HL-60/S4 (cell line): ENCODE measurements around the gene CACNG3.
"Not testable (repeated sequence)": the region's sequence is repeated elsewhere in the genome, so short reads cannot be mapped to it uniquely, and the experiment has no call there.

Experiments used
- in situ Hi-C: fragments of 300-500 bp; cut with MboI; formaldehyde crosslinking; loops from 2 replicates; pipeline ENCODE4 v1.14.3; 2022; ENCODE audit warnings: low sequenced_read_pairs

Gene CACNG3

GRCh38 chr16:24324421-24324820 is 68.3 kb downstream of the CACNG3 start:
- in situ Hi-C loops, result no loop called here

- in situ Hi-C loops, result no loop called here
These were observed 72.8 kb downstream of the CACNG3 start for GRCh38 chr16:24328835-24329452.

- in situ Hi-C loops, result no loop called here
These were observed 76.0 kb downstream of the CACNG3 start for GRCh38 chr16:24332178-24332577.

- in situ Hi-C loops, result no loop called here
These were observed 76.5 kb downstream of the CACNG3 start for GRCh38 chr16:24332582-24333090.

- in situ Hi-C loops, result no loop called here
These were observed 80.4 kb downstream of the CACNG3 start for GRCh38 chr16:24336491-24336890.

GRCh38 chr16:24337013-24337412 is 80.9 kb downstream of the CACNG3 start:
- in situ Hi-C loops, result no loop called here

GRCh38 chr16:24343829-24344228 is 87.7 kb downstream of the CACNG3 start:
- in situ Hi-C loops, result not testable (repeated sequence)

GRCh38 chr16:24344784-24345183 is 88.6 kb downstream of the CACNG3 start:
- in situ Hi-C loops, result no loop called here

GRCh38 chr16:24345704-24346103 is 89.6 kb downstream of the CACNG3 start:
- in situ Hi-C loops, result no loop called here

- in situ Hi-C loops, result no loop called here
These were observed 90.6 kb downstream of the CACNG3 start for GRCh38 chr16:24346734-24347133.

- in situ Hi-C loops, result no loop called here
These were observed 91.4 kb downstream of the CACNG3 start for GRCh38 chr16:24347556-24347955.

- in situ Hi-C loops, result no loop called here
These were observed 92.6 kb downstream of the CACNG3 start for GRCh38 chr16:24348545-24349290.

GRCh38 chr16:24349320-24349719 is 93.2 kb downstream of the CACNG3 start:
- in situ Hi-C loops, result no loop called here

- in situ Hi-C loops, result no loop called here
These were observed 96.6 kb downstream of the CACNG3 start for GRCh38 chr16:24352746-24353145.

- in situ Hi-C loops, result no loop called here
These were observed 97.5 kb downstream of the CACNG3 start for GRCh38 chr16:24353622-24354021.

- in situ Hi-C loops, result no loop called here
These were observed 101.4 kb downstream of the CACNG3 start for GRCh38 chr16:24357511-24357910.

GRCh38 chr16:24358117-24358516 is 102.0 kb downstream of the CACNG3 start:
- in situ Hi-C loops, result no loop called here

GRCh38 chr16:24359490-24359889 is 103.4 kb downstream of the CACNG3 start:
- in situ Hi-C loops, result no loop called here

GRCh38 chr16:24360936-24361335 is 104.8 kb downstream of the CACNG3 start:
- in situ Hi-C loops, result no loop called here

GRCh38 chr16:24364596-24364995 is 108.5 kb downstream of the CACNG3 start:
- in situ Hi-C loops, result no loop called here

GRCh38 chr16:24367186-24367710 is 111.1 kb downstream of the CACNG3 start:
- in situ Hi-C loops, result no loop called here

- in situ Hi-C loops, result no loop called here
These were observed 116.7 kb downstream of the CACNG3 start for GRCh38 chr16:24372824-24373223.
